Activated CD4-positive, alpha-beta T cell treated with anti-CD3 and anti-CD28 coated beads, Interleukin-2, amount 50 U/mL, for 16 hours (primary cell): ENCODE results near the gene BMPER.
"Not testable (repeated sequence)": the region's sequence is repeated elsewhere in the genome, so short reads cannot be mapped to it uniquely, and the experiment has no call there.

Experiments used
- DNase-seq: peaks from one replicate; pipeline ENCODE4 v3.0.0-alpha.2; 2020

BMPER gene

DNA sequence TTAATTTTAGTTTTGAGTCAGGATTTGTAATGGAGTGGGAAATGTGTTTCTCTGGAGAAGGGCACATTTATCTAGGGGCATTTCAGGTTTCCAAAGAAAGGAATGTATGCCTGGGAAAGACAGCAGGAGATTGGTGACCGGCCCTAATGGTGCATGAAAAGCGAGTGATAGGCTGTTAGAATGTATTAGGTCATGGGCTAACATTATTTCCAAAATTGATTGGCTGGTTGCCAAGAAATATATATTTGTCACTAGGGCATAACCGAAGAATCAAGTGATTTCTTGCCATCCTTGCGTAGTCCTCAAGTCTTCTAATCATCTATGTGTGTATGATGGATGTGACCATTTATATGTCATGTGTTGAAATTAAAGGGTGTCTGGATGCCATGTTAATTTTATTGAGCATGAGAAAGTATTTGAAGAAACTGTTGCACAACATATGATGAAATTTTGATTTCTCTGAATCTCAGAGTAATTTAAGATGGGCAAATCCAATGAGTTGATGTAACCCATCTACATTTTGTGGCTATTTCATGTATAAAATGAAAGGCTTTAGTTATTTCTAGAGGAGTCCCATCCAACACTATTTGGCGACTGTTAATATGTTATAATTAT lies 248.4 kb downstream of the BMPER start:
- no peak for DNase-seq

DNA sequence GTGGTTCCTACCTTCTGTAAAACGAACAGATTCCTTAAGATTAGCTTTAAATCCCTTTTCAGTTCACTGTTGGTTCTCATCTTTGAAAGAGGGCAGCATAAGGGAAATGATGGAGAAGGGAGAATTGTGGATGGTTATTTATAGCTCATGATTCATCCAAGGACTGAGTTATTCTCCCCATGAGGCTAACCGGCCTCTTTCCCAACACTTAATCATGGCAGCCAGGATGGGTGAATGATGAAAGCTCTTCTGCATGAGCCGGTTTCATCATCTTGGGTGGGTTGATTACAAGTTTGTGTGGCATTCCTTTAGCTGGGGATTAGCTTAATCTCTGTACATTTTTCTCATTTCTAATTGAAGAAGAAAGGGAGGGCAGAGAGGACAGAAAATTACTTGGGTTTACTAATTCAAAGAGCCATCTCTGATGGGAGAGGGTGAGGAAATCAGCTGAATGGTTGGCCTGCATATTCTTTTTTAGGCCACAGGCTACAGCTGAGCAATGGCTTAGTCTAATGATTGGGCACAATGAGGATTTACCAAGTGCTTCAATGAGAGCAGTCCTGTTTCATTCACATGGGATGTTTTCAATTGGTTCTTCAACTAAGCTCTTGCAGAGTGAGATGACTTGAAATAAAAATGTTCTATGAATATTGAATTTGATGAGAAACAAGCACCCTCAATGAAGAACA lies 250.0 kb downstream of the BMPER start:
- no peak for DNase-seq

GRCh38 chr7:34156336-34156735 lies 251.0 kb downstream of the BMPER start:
- no peak for DNase-seq

GRCh38 chr7:34157137-34157536 lies 251.8 kb downstream of the BMPER start:
- DNase-seq, result no peak

GRCh38 chr7:34158368-34159153 lies 253.2 kb downstream of the BMPER start:
- no peak for DNase-seq

DNA sequence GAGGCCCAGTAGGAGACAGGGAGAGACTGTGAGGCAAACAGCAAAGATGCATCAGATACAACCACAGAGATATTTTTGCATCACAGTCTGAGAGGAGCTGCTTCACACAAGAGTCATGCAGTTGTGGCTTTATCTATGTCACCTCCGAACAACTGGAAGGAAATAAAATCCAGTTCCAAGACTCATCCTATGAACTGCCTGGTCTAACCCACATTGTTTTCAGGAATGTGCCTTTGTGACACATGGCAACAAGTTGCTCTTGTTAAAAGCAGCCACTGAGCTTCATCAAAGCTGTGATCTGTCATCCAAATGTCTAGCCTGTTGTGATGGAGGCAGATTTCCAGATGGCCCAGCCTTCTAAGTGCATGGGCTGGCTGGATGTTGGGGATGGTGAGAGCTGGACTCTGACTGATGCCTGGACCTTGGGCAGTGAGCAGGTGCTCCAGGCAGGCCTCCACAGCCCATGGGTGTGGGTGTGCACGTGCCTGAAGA lies 255.0 kb downstream of the BMPER start:
- DNase-seq, result no peak

GRCh38 chr7:34162027-34162565 lies 256.8 kb downstream of the BMPER start:
- no peak for DNase-seq

DNA sequence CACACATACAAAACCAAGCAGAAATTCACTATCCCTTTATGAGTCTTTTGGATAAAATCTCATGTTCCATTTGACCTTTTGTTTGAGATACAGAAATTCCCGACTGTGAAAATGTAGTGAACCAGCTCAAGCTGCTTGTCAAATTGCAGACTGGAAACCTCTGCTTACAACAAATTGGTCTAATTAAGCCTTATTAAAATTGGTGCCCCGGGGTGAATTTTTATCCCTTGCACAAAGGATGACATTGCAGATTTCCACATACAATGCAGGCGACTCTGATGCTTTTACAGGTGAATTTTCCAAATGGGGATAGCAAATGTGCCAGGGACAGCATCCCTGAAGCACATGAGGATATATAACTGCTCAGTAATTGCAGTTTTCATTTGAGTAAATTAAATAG lies 257.3 kb downstream of the BMPER start:
- no peak for DNase-seq

DNA sequence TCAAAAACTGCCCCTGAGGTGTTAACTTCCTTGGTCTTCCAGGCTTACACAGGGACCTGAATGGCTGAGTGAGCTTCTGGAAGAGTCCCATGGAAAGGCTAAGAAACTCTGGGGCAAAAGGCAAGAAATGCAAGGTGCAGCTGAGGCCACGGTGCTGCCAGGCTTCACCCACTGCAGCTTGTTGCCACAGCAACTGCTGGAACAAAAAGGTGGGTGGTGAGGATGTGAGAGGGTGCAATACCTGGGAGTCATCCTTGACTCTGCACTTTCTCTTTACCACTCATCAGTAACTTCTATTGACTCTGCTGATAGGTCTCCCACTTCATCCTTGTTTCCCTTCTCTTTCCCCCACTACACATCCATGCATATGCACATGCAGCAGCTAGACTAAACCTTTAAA lies 258.6 kb downstream of the BMPER start:
- DNase-seq, result no peak

DNA sequence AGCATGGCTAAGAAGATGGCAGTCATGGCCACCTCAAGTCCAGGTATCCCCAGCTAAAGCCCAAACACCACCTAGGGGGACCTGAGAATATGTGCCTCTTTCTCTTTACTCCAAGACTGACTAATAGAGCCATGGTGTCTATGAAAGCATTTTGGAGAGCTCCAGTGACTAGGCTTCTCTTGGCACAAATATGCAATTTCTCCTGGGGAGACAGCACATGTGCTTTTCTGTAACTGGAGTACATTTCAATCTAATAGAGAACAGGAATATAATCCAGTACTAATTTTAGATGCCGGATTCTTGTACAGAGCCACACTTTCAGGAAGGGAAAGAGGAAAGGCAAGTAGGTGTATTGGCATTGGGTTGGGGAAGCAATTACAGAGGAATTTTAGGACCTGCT lies 260.1 kb downstream of the BMPER start:
- DNase-seq, result no peak

GRCh38 chr7:34165927-34166550 lies 260.7 kb downstream of the BMPER start:
- DNase-seq, result no peak

DNA sequence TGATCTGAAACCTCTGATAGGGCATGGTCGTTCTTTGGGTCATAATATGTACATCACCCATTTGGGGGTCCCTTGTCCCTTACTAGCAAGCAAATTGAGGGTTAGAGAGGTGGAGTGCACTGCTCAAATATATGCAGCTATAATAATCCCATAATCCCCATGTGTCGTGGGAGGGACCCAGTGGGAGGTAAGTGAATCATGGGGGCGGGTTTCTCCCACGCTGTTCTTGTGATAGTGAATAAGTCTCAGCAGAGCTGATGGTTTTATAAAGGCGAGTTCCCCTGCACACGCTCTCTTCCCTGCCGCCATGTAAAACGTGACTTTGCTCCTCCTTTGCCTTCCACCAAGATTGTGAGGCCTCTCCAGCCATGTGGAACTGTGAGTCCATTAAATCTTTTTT lies 262.7 kb downstream of the BMPER start:
- DNase-seq, result no peak

DNA sequence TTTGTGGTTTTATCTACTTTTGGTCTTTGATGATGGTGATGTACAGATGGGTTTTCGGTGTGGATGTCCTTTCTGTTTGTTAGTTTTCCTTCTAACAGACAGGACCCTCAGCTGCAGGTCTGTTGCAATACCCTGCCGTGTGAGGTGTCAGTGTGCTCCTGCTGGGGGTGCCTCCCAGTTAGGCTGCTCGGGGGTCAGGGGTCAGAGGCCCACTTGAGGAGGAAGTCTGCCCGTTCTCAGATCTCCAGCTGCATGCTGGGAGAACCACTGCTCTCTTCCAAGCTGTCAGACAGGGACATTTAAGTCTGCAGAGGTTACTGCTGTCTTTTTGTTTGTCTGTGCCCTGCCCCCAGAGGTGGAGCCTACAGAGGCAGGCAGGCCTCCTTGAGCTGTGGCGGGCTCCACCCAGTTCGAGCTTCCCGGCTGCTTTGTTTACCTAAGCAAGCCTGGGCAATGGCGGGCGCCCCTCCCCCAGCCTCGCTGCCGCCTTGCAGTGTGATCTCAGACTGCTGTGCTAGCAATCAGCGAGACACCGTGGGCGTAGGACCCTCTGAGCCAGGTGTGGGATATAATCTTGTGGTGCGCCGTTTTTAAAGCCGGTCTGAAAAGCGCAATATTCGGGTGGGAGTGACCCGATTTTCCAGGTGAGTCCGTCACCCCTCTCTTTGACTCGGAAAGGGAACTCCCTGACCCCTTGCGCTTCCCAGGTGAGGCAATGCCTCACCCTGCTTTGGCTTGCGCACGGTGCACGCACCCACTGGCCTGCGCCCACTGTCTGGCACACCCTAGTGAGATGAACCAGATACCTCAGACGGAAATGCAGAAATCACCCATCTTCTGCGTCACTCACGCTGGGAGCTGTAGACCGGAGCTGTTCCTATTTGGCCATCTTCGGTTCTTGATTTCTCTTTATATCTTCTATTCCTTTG lies 269.6 kb downstream of the BMPER start:
- DNase-seq, result not testable (repeated sequence)

DNA sequence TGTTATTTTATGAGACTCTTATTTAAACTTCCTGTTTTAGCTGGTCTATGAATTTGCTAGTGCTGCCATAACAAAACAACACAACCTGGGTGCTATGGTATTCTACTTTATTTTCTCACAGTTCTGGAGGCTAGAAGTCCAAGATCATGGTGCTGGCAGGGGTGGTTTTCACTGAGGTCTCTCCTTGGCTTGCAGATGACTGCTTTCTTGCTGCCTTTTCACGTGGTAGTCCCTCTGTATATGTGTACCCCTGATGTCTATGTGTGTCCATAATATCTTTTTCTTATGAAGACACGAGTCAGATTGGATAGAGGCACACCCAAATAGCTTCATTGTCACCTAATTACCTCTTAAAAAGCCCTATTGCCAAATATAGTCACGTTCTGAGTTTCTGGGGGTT lies 270.5 kb downstream of the BMPER start:
- no peak for DNase-seq

DNA sequence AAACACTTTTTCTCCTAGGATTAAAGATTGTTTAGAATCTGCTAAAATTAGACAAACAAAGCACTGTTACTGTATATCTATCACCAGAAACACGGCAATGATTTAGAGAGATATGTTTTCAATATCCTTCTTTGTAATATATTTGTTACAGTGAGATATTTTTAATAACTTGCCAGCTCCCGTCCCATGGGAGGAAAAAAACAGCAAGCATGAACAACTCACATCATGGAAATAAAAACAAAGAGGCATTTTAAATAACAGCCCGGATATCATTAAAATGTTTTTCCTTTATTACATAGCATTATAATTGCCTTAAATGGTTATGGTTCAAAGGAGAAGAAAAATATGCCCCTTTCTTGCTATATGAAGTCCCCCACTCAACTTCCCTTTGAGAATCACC lies 272.1 kb downstream of the BMPER start:
- no peak for DNase-seq

GRCh38 chr7:34181271-34181958 lies 276.1 kb downstream of the BMPER start:
- no peak for DNase-seq

DNA sequence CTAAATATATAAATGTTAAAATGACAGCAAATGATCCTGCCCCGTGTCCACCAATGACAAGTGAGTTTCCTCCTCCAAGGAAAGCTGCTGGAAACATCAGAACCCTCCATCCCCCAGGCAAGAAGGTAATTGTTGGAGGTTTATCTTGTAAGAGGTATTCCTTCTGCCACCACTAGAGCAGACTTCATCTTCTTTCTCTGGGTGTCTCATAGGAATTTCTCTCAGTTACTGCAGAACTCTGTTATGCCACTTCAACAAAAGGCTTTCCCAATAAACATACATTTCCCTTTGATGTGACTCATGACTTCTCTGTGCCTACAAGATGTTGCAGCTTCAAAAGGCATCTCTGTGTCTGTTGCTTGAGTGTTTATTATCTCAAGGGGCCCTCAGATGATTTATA lies 279.1 kb downstream of the BMPER start:
- no peak for DNase-seq

GRCh38 chr7:34187798-34188307 lies 282.5 kb downstream of the BMPER start:
- DNase-seq, result no peak

DNA sequence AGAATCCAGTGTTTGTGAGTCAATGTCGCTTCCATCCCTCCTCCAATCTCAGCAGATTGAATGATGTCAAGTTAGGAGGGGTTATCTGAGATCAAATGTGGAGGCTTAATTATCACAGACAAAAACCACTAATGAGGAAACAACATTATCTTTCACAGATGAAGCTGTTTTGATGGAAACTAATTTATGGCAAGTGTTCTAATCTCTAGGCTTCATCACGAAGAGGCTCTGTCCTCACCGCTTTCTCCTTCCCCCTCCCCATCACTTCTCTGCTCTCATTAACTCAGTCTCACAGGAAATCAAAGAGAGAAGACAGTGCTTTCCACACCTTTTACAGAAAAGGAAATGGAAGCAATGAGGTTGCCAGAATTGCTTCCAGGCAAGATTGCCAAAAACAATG lies 283.7 kb downstream of the BMPER start:
- DNase-seq, result no peak

- DNase-seq, result no peak
Measured at GRCh38 chr7:34190299-34190698, 285.0 kb downstream of the BMPER start.

- DNase-seq, result no peak
Measured at GRCh38 chr7:34191162-34191561, 285.8 kb downstream of the BMPER start.
